DMS53 treated with DMSO at 0.1 percent for 48 hours (cell line): ENCODE results near the gene GPRC6A.
A peak's percentile ranks its signal among the peaks of the same experiment; 100 is the strongest.

Experiments
- DNase-seq: peaks from one replicate; lab custom pipeline; 2025; ENCODE audit not compliant: unreplicated experiment; lab: John Stamatoyannopoulos, UW

GPRC6A gene

DNA sequence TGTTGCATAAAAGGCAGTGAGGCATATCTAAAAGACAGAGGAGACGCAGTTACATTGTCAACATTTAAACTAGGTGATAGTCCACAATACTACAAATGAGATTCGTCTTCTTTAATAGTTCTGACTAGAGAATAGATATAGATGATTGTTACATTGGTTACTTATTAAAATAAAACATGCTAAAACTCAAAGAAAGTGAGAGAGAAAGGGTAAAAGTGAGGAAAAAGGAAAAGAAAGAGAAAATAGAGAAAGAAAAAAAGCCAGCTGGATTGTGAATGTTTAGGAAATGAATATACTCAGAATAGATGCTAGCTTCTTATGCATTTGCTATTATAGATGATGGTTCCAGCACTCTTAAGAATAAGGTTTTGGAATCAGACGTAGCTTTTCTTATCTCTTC is 35.7 kb downstream of the GPRC6A start:
- no peak for DNase-seq

DNA sequence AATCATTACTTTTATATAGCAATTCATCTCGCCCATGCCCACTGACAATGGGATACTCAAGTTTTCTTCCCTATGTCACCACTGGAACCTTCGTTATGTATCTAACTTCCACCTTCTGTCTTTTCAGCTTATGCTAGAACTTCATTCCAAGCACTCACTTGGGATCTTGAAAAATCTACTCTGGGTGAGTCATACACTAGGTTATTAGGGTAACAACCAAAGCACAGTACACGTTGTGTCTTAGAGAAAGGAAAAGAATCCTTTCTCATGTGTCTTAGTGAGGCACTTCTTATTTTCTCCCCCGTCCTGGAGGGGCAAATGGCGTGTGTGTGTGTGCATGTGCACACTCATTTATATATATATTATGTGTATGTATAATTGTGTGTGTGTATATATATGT is 45.0 kb downstream of the GPRC6A start:
- DNase-seq = no peak

DNA sequence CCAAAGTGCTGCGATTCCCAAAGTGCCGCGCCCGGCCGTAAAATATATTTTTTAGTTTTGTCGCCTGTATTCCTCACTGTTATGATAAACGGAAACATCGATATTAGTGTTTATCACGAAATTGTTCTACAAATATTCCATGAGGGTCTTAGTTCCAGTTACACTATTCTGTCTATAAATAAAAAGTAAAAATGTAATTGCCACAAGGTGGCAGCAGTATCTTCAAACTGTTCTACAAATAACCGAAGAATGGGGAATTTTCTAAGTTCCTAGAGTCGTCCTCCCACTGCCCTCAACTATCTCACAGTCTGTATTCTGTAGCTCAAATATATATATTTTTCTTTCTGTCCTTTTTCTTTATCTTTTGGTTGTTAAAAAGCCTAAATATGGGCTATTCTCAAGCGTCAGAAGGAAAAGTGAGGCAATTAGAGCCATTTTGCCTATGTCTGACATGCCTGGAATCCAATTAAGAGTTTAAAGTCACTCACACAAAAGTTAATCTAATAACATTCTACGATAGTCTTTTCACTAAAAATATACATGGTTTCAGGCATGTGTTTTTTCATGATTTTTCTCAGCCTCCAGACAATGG is 49.2 kb downstream of the GPRC6A start:
- peak; percentile 50 for DNase-seq

DNA sequence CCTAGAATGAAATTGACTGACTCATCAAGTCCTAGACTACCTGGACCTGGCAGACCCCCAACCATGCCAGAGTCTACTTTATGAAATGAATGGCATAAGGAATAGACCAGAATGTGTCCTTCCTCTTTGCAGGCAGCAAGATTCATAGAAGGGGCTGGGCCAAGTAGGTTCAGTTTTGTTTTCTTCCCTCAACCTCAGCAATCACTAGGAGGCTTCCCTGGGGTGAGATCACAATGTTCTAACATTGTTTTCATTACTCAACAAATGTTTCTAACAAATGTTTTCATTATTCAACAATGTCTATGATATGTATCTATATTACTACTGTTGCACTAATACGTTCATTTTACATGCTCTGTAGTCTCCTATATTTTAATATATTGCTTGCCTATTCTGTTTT is 55.0 kb downstream of the GPRC6A start:
- no peak for DNase-seq

DNA sequence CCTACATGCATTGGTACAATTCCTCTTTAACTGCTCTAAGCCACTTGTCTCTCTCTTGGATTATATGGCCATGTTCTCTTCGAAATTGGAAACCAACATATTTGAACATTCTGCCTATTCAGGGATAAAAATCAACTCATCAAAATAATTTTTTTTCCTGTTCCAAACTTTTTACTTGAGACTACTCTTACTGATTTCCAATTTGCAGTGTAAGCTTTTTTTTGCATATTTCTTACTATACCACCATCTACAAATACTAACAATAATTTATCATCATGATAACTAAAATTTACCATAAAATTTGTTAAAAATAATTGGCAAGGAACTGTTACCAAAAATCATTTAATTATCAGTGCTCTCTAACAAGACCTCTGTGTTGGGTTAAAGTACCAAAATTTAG is 56.4 kb downstream of the GPRC6A start:
- no peak for DNase-seq

DNA sequence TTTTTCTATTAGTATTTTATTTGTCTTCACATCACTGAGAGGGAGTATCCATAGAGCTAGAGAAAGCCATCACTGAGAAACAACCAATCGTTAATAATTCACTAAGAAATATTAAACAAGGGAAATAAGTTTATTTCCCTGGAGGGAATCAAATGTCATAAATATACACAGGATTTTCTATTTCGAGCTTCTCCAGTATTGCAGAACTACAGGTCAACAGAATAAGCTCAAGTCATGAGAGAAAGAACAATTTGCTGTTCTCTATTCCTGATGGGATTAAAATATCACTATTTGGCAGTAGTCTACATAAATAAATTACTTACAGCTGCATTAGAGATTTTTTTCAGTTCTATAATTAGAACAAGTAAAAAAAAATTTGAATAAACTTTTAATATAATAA is 61.2 kb downstream of the GPRC6A start:
- DNase-seq = no peak

DNA sequence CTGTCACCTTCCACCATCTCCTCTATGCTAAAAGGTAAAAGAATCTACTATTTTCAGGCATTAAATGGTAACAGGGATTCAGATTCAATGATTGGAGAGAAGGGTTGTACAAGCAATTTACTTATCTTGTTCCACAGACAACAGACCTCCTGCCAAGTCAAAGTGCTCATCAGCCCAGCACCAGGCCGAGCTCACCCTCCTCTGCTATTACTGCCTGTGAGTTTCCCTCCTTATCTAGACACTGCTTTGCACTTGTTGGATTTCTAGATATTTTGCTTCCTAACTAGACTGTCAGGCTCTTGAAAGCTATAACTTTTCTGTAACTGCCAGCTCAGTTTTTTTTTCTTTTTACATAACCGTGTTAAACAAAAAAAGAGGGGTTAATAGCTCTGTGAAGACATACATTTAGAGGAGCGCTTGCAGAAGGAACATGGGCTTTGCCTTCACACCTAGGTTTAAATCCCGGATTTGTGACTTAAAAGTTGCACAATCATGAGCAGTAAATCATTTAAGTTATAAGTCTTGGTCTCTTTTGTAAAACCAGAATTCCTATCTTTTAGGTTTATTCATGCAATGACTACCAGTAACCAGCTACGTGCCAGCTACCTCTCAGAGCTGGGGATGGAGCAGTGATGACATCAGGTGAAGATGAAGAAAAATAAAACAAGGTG is 62.2 kb downstream of the GPRC6A start:
- no peak for DNase-seq

DNA sequence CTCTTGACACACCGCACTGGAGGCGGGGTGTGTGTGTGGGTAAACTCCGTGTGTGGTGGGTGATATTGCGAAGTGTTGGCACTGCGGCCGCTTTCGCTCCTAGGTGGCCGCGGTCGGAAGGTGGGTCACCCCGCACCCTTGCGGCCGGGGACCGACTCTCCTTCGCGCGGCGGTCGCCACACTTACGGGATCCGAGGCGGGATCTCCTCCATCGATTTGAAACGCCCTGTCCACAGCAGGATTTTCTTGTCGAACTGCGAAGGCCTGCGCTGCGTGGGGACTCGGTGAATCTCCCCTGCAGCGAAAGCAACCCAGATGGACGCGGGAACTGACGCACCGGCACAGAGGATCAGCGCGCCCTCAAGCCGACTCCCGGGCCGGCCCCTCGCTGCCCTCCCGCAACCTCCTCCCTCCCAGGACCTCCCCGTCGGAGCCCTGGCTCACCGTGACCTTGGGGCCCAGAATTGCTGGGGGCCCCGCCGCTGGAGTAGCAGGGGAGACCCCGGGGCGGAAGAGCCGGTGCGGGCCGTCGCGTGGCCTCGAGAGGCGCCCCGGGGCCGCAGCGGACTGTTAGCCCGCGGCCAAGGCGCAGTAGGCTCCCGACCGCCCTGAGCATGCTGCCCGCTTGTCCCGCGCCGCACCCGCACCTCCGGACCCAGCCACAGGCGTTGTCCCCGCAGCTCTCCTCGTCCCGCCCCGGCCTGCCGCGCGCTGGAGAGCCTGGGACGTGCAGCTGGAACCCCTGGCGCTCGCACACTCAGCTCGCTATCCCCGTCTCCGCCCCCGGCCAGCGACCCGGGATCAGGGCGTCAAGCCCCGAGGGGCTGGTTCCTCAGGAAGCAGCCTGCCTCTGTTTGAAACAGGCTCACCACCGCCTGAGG is 63.7 kb downstream of the GPRC6A start, which contains the start of gene FAM162B:
Gene FAM162B (minus strand): TSS at position 759 of the 881 bp plus-strand sequence. CDS start 143 bp downstream, at position 616.
- no peak for DNase-seq

DNA sequence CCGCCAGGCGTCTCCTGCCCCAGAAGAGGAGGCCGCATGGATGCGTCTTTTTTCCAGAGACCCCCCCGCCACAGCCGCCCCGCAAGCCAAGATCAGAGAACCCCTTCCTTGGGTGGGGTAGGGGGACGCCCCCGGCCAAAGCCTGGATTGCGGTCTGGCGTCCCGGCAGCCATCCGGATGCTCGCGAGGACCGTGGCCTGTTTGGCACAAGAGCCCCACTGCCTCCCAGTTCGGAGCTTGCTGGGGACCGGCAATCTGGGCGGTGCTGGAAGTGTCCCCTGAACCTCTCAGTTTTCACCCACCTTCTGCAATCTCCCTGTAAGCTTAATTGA is 64.3 kb downstream of the GPRC6A start:
- DNase-seq = no peak

DNA sequence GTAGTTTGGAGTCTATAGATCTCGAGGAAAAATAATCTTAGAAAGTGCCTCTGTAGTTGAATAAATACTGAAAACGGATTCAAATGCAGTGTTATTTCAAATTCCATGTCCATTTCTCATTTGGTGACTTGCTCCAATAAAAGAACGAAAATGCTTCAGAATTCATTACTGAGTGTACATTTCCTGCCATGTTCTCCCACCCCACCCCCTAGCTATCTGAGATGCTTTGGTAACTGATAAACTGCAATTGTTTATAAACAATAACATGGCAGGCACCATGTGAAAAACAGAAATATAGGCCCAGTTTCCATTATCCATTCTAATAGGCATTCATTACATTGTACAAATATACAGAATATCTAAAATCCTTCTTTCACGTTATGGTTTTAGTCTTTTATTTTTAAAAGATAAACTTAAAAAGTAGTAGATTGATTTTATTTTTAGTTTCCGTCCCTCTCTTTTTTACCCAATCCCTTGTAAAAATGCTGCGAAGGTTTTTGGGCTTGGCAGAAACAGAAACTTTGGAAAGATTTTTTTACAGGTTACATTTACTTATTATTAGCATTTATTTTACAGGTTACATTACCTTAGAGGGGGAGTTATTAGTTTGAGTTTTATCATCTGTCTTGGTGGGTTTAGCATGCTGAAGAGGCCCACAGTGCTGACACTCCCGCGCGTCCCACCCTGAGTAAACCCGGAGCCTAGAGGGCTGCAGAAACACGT is 64.8 kb downstream of the GPRC6A start:
- DNase-seq = no peak

DNA sequence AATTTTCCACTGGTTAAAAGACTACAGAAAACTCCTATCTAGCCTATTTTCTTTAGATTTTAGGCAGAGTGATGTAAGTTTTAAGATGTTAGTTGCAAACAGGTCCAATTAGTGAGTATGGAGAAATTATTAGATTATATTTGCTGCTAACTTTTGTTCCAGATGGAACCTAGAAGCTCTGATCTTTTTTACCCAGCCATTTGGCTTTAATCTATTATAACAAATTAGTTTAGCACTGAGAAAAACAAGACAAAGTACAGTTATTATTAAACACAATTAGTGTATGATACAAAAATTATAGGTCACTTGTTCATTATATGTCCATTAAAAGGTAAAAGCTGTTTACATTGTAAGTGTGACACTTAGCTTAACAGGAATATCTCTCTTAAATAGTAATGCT is 65.8 kb downstream of the GPRC6A start:
- no peak for DNase-seq

DNA sequence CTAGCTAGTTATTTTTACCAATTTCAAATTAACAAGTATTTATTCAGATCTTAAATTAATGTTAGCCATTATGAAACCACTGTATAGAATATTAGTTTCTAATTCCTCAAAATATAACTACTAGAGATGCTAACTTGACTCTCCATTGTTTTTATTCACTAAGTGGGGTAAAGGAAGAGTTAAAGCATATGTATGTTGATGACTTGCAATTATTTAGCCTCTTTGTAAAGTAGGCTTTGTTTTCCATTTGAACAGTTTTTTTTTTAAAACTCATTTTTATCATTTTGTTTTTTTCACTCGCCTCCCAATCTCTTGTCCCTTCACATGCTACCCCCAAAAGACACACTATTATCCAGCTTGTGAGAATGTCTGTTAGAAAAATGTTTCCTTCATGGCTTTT is 66.6 kb downstream of the GPRC6A start:
- no peak for DNase-seq

DNA sequence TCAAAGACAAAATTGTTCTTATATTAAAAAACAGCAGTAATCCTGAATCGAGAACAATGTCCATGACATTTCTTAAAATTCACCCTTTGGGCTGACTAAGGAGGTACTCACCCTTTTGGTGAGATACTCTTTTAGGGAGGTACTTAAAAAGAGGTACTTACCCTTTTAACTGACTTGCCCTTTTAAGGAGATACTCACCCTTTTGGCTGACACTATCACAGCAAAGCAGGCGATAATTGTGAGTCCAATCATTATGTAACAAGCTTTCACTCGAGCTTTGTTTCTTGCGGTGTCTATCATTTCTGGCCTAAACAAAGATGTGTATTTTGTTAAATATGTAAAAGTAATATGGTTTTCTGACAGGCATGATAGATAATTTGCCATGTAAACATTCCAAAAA is 67.1 kb downstream of the GPRC6A start:
- no peak for DNase-seq

DNA sequence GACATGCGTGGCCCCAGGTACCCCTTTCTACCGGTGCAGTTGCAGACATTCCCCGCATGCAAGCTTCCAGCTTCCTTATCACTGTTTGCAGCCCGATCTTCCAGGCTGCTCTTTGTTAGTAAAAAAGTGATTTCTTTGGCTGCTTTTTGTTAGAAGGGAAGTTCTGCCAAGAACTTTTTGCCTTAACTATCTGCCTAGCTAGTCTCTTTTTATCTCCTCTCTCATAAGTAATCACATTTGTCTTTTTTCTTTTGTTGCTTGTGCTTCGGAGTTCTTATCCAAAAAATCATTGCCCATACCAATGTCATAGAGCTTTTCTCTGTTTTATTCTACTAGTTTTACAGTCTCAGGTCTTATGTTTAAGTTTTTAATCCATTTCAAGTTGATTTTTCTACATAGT is 83.7 kb downstream of the GPRC6A start:
- DNase-seq = no peak
